HG03558 (cell line): Measurements from ENCODE around the gene SERPINE3.

Source experiments
- ATAC-seq: cut with Tn5 transposase; IDR thresholded peaks from one replicate; pipeline ENCODE4 v1.9.1; 2021; ENCODE audit warnings: moderate number of reproducible peaks; ENCODE audit not compliant: unreplicated experiment; ENCODE audit errors: extremely low read depth

The SERPINE3 gene

DNA sequence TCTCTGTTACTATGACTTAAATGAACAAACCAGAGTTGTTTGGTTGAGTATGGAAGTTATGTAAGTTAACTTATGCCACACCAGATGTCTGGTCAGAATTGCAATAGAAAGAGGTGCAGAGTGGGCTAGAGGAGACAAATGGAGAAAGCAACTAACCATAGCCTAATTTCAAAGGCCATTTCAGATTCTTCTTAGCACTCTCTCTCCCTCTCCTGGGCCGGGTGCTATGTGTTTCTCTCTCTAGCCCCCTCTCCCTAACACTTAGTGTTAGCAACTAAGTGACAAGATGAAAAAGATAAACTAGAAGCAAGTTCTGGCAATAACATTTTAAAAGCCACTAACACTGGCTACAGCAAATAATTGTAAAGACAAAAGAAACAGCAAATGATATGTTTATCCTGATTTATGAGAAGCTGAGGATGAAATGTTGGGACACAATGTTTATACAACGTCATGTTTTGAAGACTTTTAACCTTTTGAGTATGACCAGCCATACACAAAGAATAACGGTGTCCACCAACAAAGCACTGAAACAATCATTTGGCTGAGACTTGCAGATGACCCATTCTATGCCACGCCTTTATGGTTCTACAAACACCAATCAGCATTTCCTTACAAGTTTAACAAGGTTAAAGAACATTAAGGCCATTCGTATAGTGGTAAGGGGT is 18.6 kb downstream of the SERPINE3 start:
- ATAC-seq: no peak

DNA sequence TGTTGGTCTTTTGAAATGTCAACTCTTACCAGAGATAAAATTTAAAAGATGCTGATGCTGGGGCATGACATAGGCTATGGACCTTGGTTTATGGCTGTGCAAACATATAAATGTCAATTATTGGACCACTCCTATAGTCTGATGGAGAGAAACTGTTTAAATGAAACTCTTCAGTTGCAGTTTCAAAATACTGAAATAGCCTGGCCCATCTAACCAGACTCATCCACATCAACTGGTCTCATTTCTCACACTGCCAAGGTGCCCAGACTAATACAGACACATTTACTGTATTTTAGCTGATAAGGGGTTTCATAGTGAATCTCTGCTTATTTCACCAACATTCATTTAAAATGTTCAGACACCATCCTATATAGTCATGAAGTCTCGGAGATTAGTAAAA is 19.9 kb downstream of the SERPINE3 start:
- no peak for ATAC-seq

DNA sequence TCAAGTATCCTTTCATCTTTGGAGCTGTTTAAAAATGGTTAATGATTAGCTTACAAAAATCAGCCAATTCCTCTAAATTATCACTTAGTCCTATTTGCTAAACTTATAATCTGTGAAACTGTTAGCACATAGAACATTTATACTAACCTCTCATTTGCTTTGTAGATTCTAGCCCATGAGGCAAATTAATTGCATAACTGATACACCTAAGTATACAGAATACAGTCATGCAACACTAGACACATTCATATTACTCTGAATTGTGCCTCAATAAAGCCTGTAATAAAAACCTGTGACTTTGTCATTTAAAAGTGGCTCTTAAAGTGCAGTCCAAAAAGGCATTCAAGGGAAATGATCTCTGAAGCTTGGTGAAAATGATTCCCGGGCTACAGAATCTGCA is 21.0 kb downstream of the SERPINE3 start:
- ATAC-seq: no peak

DNA sequence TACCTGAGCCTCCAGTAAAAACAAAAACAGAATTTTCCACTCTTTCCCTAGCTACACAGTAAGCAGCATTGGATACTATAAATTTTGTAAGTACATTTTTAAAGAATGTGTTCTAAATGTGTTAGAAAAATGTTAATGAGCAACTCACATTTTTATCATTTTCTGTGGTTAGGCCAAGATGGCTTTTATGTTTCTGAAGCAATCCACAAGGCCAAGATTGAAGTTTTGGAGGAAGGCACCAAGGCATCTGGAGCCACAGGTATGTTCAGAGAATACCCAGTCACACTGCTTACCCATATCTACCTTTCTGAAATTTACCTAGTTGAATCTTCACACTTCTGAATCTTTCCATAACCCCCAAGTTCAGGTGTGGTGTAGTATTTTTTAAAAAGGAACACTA is 21.6 kb downstream of the SERPINE3 start:
- ATAC-seq: no peak

DNA sequence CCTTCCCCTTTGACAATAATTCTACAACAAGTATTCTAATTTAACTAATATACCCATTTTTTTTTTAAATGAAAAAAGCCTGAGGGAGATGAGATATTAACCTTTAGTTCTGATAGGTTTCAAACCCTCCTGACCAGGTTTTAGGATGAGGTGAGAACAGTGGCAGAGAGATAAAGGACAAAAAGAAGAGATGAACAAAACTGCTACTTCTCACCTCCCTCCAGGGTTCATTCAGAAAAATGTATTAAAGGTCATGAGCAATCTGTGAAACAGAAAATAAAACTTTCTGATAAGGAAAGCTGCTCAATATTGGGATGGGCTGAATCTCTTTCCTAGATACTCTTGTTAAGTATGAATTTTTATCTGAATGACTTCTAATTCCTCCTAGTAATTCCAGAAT is 24.1 kb downstream of the SERPINE3 start:
- no peak for ATAC-seq

DNA sequence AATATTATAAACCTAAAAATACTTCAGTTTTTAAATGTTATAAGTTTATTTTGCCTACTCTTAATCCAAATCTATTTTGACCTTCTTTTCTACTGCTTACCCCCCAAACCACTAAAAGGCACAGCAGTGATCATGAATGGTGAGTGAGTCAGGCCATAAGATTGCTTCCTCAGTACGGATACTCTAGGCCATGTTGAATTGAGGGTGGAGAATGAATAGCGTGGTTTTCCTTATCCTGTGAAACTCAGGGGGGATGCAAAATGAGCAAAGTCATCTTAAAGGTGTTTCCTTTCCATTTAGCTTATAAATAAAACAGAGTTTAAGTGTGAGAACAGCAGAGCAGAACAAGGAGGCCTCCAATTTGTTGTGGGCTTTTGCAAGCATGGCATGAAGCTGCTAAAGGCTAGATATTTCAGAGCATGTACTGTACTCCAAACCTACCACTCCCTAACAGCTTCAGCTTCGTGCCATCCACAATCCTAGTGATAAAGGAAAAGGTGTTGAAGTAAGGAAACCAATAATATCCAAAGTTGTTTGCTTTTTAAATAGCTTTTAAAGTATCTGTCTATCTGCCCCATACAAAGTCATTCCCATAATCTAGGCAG is 25.0 kb downstream of the SERPINE3 start:
- ATAC-seq: no peak

DNA sequence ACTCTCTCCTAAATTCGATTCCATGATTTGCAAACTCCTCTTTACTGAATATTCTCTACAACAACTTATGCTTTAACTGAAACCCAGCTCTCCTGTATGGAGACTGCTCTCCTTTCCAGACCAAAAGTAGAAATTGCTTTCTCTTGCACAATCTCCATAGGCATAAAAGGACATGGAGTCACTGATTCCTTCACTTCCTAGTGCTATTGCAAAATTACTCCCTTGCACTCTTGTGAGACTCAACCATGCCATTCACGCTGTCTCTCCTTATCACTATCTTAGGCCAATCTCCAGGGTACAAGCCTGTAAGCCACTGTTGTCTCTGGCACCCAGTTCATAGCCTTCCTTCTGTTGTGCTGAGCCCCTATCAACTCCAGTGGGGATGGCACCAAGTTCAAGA is 30.6 kb downstream of the SERPINE3 start:
- ATAC-seq: no peak

DNA sequence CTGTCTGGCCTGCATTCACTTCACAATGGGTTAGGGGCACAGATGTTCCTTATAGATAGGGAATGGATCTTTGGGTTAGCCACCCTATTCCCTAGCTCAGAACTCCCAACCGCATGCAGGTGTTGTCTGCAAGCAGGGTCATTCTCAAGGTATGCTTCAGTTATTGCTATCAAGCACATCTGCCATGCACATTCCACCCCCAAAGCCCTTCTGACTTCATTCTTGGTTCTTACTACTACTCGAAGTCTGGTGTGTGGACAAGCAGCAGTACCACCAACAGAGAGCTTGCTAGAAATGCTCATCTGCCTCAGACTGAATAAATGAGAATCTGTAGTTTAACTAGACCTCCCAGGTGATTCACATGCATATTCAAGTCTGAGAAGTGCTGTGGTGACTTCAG is 31.3 kb downstream of the SERPINE3 start:
- no peak for ATAC-seq

DNA sequence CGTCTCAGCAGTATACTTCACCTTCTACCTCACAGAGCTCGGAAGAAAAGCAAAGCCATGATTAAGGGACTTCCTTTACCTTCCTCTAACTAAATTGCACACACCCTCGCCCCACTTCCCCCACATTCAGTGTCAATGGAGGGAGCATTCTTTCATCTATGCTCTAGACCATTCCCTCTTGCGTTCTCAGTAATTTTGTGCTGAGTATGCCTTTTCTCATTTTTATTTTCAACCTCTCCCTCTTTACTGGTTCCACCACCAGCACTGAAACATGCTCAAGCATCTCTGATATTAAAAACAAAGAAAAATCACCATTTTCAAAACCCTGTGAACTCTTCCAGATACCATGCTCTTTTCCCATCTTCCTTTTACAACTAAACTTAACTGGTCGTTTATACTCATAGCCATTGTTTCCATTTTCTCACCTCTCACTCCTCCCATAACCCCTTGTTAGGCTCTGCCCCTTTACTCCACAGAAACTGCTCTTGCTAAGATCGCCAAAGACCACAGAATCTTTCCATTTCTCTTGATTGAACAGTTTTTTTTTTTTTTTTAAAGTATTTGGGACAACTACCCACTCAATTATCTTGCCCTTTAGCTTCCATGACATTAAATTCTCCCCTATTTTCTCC is 32.4 kb downstream of the SERPINE3 start:
- ATAC-seq: no peak

DNA sequence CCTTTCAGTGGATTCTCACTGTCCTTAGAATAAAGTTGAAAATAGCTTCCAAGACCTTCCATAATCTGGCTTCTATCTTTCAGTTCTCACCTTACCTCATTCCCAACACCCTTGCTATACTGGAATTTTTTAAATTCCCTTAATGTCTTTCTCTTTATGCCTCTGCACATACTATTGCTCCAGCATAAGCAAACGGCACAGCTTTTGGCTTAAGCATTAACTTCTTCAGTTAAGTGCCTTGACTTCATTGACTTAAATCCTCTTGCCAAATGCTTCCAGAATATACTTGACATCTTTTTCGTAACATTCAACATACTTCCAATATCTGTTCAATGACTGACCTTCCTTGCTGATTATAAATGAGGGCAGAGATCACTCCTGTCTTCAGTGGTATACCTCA is 34.0 kb downstream of the SERPINE3 start:
- ATAC-seq: no peak

DNA sequence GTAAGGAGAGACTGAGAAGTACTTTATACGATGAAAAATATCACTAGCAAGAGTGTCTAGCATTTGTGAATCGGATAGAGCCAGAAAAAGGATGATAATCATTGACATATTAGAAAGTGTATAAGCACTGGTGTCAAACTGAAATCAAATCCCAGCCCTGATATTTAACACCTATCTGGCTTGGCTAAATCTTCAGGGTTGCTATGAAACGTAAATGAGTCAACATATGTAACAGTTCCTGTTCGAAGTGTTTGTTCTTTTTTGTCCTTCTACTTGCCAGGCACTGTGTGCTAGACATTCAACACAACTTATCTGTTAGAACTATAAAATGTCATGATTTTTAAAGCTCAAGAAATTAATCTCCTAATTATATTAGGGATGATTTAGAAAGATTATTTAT is 40.8 kb downstream of the SERPINE3 start:
- no peak for ATAC-seq

DNA sequence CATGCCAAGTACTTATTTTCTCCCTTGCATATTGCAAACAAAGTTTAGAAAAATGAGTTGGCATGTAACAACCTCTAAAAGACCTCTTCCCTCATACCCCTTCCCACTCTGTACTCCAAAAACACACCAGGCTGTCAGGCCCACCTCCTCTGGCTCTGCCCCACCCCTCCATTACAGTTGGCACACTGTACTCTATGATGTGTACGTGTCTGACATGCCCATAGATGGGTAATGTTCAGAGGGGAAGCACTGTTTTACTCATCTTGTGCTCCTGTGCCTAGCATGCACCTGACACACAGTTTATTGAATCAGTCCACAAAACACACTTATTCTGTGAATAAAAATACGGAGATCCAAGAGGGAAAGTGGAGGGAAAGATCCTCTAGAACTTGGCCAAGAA is 45.6 kb downstream of the SERPINE3 start:
- ATAC-seq: no peak

DNA sequence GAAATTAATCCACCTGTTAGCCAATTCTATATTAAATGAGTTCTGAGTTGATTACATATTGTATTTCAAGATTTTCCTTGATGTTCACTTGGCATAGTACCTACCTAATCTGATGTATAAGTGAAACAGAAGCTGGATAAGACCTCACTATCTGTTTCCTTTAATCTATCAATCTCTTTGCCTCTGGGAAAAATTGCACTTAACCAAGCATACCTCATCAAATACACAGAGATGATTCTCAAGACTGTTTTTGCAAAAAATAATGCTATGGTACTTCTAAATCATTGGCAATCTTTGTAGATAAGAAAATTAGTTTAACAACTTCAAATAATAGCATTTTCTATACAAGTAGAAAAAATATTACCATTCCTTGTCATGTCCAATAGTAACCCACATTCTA is 55.2 kb downstream of the SERPINE3 start:
- no peak for ATAC-seq

DNA sequence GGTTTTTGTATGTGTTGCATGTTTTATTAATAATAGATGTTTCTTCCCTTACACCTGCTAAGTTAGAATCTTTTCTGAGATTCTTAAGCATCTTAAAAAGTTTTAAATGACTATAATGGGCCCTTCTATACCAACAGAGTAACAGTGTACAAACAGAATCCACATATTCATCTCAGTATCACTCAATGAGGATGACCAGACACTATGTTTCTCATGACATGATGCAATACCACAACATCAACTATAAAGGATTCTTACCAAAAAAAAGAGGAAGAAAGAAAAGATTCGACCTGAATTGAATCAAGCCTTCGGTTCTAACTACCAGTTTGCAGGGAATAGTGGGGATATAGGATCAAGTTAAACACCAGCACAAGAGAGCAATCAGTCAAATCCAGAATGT is 56.9 kb downstream of the SERPINE3 start:
- no peak for ATAC-seq

DNA sequence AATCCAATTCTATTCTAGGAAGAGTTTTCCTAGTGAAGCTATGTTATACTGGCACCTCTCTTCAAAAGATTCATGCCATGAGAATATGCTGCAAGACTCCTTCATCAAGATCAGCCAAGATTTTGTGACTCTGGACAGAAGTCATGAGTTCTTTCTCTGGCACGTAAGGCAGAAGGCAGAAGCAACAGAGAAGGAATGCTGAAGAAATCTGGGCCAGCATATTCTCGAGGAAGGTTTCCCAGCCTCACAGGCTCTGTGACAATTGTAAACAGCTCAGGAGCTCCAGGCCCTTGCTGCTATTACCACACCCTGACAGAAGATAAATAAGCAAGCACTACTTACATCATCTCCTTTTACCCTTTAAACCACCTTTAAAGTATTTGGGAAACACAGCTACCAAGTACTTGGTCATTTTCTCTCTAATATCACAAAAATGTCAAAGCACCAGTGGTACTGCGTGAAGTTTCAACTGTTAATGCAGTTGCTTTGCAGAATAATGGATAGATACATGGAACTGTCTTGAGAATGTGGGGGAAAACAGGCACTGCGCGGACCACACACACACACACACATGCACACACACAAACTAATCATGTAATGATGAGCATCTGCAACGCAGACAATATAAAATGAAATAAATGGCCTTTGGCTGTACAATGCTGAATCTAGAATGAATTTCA is 57.9 kb downstream of the SERPINE3 start:
- no peak for ATAC-seq

DNA sequence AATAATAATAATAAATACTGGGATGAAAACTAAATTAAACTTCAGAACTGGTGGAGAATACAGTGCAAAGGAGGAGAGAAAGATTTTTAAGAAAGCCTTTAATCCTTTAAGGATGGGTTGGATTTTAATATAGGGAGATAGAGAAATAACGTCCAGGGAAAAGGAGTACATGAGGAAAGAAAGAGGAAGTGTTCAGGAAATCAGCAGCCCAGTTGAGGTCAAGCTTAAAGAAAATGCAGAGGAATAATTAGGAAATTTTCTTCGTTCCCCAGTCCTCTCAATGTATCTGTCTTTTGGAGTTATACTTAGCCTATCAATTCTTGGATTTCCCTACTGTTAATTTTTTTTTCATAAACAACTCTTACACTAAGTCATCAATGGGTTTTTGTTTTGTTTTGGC is 65.7 kb downstream of the SERPINE3 start:
- ATAC-seq: no peak

DNA sequence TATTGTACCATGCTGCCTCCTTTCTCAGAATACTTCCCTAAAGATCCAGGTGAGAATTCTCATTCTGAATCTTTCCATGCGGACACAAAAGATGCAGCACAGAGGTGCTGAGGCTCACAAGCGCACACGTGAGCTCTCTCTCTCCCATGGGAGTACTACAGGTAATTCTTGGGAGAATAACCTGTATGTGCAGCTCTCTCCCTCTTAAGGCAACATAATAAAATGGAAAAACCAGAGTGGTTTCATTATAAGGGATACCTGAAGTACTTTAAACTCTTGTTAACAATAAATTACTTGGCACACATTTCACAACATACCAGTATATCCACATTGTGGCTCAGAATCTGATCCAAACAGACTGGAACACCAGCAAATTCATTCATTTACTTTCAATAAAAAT is 72.9 kb downstream of the SERPINE3 start:
- no peak for ATAC-seq
